H1 (cell line): ENCODE results near the gene ACAT2. TPM values are rescaled to one million over a fixed set of nuclear protein-coding genes. Genes with fewer than 3 reads are reported as not detected.

ENCODE experiments used
- ASH2L ChIP-seq: fragments of 200-600, 300-600 bp; sonication (generic); IDR thresholded peaks from one replicate; pipeline ENCODE4 v1.7.1; 2017; ENCODE audit warnings: low read length
- POLR2A ChIP-seq, 2 experiments: IDR thresholded peaks; 1 replicate in 1 of 2; 2 replicates in 1 of 2; pipeline ENCODE4 v1.6.1; 2011; ENCODE audit warnings: low read depth in 2 of 2, low read length in 2 of 2, mild to moderate bottlenecking in 2 of 2; ENCODE audit errors: control extremely low read depth in 1 of 2
- SUZ12 ChIP-seq: fragments of 200-600 bp; sonication (generic); IDR thresholded peaks from 2 replicates; pipeline ENCODE4 v1.6.1; 2012; ENCODE audit warnings: mild to moderate bottlenecking, inconsistent platforms, low read length, moderate library complexity, mixed read lengths
- polyA plus RNA-seq, 7 experiments: library from polyadenylated mRNA; depleted of rRNA in 3 of 7; stranded (reverse) in 5 of 7; unstranded in 2 of 7; fragments of >200 nt in 5 of 7; fragments of 200-250 nt in 2 of 7; gene quantifications; 1 replicate in 5 of 7; 2 replicates in 1 of 7; 4 replicates in 1 of 7; pipeline versions ENCODE4 v1.2.1 to v1.2.3, GENCODE V29; 2011 to 2013; ENCODE audit warnings: missing spikeins in 2 of 7, mixed read lengths in 2 of 7
- total RNA-seq: library from RNA; stranded (reverse); fragmentation: NEBNext Ultra II Directional; extraction: Animal tissue kit (Norgen Biotek cat#: 25700); gene quantifications from 2 replicates; pipeline ENCODE4 v1.2.1, GENCODE V29; 2021
- TF ChIP-seq, protein P1 (sequence below): IDR thresholded peaks from 2 replicates; pipeline ENCODE4 v1.6.1; 2012; ENCODE audit warnings: inconsistent platforms

ACAT2 gene
- total and polyA plus RNA-seq, 2 of the 8 experiments (the other 6 are each of a cell fraction or from before 2014, with no cell fraction given): 61.6 to 166 TPM

GRCh38 chr6:159778131-159778530 is 16.3 kb downstream of the ACAT2 start (continued):
- TF ChIP-seq, protein P1, sequence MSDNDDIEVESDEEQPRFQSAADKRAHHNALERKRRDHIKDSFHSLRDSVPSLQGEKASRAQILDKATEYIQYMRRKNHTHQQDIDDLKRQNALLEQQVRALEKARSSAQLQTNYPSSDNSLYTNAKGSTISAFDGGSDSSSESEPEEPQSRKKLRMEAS: no peak
- no peak for TF ChIP-seq ASH2L
- no peak for TF ChIP-seq SUZ12
- TF ChIP-seq POLR2A (IDR thresholded peaks at IDR 0.05; ENCODE audit: control extremely low read depth in 1 of 2, low read depth in 2 of 2, low read length in 2 of 2): no peak
